ENCODE data around the gene GRB7.
A peak's percentile ranks its signal among the peaks of the same experiment; 100 is the strongest.
"Not testable (repeated sequence)": the region's sequence is repeated elsewhere in the genome, so short reads cannot be mapped to it uniquely, and the experiment has no call there.

Gene GRB7

DNA sequence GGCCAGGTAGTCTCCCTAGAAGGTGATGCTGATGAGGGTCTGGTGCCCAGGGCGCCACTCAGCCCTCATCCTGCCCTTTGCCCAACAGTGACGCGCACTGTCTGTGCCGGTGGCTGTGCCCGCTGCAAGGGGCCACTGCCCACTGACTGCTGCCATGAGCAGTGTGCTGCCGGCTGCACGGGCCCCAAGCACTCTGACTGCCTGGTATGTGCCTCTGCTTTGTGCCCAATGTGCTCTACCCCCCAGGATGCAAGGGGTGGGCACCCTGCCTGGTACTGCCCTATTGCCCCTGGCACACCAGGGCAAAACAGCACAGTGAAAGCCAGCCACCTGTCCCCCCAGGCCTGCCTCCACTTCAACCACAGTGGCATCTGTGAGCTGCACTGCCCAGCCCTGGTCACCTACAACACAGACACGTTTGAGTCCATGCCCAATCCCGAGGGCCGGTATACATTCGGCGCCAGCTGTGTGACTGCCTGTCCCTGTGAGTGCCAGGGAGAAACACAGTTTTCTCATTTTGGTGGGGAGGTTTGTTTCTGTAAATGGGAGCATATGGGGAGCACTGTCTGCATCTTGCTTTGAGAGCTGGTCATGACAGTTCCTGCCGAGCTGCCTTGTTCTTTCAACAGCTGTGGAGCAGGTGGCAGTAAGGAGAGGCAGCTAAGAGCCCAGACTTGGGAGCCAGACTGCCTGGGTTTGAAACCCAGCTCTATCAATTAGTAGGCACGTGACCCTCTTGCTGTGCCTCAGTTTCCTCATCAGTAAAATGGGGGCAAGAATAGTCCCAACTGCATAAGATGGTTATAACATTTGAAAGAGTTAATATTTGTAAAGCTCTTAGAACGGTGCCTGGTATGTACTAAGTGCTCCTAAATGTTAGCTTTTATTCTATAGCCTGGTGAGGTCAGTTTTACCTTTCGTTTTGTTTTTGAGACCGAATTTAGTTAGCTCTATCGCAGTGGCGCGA is 27.5 kb upstream of the GRB7 start:
- DNase-seq = no peak

DNA sequence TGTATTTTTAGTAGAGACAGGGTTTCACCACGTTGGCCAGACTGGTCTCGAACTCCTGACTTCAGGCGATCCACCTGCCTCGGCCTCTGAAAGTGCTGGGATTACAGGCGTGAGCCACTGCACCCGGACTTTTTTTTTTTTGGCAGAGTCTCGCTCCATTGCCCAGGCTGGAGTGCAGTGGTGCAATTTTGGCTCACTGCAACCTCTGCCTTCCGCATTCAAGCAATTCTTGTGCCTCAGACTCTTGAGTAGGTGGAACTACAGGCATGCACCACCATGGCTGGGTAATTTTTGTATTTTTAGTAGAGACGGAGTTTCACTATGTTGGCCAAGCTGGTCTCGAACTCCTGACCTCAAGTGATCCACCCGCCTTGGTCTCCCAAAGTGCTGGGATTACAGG is 26.7 kb upstream of the GRB7 start:
- not testable (repeated sequence) for DNase-seq

DNA sequence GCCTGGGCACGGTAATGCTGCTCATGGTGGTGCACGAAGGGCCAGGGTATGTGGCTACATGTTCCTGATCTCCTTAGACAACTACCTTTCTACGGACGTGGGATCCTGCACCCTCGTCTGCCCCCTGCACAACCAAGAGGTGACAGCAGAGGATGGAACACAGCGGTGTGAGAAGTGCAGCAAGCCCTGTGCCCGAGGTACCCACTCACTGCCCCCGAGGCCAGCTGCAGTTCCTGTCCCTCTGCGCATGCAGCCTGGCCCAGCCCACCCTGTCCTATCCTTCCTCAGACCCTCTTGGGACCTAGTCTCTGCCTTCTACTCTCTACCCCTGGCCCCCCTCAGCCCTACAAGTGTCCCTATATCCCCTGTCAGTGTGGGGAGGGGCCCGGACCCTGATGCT is 25.9 kb upstream of the GRB7 start:
- DNase-seq = no peak

DNA sequence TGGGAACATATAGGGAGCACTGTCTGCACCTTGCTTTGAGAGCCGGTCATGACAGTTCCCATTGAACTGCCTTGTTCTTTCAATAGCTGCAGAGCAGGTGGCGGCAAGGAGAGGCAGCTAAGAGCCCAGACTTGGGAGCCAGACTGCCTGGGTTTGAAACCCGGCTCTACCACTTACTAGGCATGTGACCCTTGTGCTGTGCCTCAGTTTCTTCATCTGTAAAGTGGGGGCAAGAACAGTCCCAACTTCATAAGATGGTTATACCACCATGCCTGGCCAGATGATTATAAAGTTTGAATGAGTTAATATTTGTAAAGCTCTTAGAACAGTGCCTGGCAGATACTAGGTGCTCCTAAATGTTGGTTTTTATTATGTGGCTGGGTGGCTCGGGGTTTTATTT is 23.5 kb upstream of the GRB7 start:
- DNase-seq = no peak

DNA sequence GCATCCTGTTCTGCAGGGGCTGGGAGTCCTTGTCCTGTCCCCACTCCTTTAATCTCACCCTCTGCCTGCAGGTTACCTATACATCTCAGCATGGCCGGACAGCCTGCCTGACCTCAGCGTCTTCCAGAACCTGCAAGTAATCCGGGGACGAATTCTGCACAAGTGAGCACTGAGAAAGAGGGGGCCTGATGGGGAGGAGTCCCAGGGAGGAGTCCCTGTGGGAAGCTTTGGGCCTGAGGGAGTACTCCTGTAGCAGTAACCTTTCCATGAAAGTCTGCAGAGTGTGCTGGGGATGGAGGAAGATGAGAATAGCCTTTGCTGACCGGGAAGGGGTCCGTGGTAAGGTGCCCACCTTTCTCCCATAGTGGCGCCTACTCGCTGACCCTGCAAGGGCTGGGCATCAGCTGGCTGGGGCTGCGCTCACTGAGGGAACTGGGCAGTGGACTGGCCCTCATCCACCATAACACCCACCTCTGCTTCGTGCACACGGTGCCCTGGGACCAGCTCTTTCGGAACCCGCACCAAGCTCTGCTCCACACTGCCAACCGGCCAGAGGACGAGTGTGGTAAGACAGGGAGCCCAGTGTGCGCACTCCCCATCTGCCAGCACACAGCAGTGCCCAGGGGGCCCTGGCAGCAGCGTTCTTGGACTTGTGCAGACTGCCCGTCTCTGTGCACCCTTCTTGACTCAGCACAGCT is 22.2 kb upstream of the GRB7 start:
- DNase-seq = no peak

DNA sequence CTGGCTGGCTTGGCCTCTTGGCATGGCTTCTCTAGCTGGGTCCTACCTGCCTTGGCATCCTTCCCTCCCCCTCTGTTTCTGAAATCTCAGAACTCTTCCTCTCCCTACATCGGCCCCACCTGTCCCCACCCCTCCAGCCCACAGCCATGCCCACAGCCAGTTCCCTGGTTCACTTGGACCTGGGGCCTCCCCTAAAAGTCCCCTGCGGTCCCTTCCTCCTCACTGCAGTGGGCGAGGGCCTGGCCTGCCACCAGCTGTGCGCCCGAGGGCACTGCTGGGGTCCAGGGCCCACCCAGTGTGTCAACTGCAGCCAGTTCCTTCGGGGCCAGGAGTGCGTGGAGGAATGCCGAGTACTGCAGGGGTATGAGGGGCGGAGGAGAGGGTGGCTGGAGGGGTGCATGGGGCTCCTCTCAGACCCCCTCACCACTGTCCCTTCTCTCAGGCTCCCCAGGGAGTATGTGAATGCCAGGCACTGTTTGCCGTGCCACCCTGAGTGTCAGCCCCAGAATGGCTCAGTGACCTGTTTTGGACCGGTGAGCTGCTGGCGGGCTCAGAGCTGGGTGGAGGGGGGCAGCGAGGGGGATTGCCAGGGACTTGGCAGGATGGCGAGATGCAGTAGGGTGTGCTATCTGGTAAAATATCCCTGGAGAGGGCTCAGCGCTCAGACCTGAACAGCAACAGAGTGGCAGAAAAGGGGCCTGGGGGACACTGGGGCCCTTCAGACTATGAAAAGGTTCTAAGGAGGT is 21.5 kb upstream of the GRB7 start:
- DNase-seq = no peak

DNA sequence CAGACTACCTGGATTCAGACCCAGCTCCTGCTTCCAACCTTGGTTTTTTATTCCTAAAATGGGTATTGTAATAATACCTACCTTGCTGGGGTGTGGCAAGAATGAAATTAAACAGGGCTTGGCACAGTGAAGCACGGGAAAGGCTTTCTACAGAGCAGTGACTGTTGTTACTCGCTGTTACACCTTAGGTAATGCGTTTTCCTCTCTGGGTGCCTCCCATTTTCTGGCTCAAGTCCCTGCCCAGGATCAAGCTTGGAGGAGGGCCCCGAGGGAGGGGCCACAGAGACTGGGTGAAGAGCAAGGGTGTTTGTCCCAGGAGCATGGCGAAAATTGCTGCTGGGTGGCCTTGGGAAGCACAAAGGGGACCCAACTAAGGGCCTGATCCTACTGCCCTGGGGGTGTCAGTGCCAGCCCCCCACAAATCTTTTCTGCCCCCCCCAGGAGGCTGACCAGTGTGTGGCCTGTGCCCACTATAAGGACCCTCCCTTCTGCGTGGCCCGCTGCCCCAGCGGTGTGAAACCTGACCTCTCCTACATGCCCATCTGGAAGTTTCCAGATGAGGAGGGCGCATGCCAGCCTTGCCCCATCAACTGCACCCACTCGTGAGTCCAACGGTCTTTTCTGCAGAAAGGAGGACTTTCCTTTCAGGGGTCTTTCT is 20.7 kb upstream of the GRB7 start:
- DNase-seq = no peak

DNA sequence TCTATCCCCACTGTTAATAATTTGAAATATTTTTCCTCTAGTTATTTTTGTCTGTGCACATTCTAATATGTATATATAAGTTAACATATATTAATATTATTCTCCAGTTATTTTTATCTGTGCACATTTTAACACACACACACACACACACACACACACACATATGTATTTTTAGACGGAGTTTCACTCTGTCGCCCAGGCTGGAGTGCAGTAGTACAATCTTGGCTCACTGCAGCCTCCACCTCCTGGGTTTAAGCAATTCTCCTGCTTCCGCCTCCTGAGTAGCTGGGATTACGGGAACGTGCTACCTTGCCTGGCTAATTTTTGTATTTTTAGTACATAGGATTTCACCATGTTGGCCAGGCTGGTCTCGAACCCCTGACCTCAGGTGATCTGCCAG is 20.1 kb upstream of the GRB7 start:
- DNase-seq = no peak

DNA sequence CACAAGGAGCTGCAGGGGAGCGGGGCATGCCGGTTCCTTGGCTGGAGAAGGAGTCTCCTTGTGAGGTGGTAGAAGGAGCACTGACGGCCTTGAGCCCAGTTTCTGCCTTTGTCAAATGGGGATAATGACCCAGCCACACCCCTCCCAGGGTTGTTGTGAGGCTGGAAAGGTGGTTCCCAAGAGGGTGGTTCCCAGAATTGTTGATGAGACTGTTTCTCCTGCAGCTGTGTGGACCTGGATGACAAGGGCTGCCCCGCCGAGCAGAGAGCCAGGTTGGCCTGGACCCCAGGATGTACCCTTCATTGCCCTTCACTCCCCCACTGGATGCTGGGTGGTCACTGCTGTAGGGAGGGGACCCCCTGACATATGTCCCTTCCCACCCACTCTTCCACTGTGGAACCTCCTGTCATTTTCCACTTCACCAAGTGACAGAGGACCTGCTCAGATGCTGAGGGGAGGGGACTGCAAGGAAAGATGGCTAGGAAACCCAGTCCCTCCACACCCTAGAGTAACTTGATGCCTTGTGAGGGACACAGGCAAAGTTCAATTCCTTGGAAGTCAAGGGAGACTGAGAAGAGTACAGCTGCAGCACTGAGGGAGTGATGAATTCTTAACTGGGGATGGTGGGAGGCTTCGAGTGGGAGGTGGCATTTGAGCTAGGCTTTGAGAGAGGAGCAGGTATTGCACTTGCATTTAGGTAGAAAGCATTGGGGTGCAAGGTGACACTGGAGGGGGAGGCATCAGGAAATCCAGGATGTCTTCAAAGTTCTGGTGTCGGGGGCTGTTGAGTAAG is 18.0 kb upstream of the GRB7 start:
- DNase-seq = no peak

DNA sequence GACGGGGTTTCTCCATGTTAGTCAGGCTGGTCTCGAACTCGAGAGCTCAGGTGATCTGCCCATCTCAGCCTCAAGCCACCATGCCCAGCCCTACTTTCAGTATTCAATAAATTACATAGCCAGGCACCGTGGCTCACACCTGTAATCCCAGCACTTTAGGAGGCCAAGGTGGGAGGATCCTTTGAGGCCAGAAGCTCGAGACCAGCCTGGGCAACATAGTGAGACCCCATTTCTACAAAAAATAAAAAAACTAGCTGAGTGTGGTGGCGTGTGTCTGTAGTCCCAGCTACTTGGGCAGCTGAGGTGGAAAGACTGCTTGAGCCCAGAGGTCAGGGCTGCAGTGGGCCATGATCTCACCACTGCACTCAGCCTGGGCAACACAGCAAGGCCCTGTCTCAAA is 15.6 kb upstream of the GRB7 start:
- no peak for DNase-seq

DNA sequence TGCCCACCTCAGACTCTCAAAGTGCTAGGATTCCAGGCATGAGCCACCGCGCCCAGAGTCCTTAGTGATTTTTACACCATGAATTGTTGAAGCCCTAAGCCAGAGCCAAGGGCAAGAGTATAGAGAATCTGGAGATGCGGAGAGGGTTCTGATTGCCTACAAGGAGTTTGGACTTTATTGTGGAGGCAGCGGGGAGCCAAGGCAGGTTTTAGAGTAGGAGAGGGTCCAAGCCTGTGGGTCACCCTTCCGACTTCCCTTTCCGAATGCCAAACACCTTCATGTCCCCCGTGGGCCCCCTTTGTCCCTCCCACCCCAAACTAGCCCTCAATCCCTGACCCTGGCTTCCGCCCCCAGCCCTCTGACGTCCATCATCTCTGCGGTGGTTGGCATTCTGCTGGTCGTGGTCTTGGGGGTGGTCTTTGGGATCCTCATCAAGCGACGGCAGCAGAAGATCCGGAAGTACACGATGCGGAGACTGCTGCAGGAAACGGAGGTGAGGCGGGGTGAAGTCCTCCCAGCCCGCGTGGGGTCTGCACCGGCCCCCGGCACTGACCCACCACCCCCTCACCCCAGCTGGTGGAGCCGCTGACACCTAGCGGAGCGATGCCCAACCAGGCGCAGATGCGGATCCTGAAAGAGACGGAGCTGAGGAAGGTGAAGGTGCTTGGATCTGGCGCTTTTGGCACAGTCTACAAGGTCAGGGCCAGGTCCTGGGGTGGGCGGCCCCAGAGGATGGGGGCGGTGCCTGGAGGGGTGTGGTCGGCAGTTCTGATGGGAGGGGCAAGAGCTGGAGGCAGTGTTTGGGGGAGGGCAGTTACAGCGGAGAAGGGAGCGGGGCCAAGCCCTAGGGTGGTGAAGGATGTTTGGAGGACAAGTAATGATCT is 14.5 kb upstream of the GRB7 start:
- peak; percentile 18 for DNase-seq

DNA sequence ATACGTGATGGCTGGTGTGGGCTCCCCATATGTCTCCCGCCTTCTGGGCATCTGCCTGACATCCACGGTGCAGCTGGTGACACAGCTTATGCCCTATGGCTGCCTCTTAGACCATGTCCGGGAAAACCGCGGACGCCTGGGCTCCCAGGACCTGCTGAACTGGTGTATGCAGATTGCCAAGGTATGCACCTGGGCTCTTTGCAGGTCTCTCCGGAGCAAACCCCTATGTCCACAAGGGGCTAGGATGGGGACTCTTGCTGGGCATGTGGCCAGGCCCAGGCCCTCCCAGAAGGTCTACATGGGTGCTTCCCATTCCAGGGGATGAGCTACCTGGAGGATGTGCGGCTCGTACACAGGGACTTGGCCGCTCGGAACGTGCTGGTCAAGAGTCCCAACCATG is 13.0 kb upstream of the GRB7 start:
- DNase-seq = no peak

DNA sequence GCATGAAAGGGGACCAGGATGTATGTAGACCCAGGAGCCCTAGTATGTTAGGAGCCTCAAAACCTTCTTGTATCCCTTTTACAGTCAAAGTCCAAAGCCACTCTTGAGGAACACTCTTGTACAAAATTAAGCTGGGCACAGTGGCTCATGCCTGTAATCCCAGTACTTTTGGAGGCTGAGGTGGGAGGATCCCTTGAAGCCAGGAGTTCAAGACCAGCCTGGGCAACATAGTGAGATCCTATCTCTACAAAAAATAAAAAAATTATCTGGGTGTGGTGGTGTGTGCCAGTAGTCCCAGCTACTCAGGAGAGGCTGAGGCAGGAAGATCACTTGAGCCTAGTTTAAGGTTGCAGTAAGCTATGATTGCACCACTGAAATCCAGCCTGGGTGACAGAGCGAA is 11.8 kb upstream of the GRB7 start:
- DNase-seq = not testable (repeated sequence)

DNA sequence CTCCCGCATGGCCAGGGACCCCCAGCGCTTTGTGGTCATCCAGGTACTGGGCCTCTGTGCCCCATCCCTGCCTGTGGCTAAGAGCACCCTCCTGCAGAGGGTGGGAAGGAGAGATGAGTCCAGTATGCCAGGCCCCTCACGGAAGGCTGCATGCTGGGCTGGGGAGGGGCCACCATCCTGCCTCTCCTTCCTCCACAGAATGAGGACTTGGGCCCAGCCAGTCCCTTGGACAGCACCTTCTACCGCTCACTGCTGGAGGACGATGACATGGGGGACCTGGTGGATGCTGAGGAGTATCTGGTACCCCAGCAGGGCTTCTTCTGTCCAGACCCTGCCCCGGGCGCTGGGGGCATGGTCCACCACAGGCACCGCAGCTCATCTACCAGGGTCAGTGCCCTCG is 11.1 kb upstream of the GRB7 start:
- DNase-seq = no peak

DNA sequence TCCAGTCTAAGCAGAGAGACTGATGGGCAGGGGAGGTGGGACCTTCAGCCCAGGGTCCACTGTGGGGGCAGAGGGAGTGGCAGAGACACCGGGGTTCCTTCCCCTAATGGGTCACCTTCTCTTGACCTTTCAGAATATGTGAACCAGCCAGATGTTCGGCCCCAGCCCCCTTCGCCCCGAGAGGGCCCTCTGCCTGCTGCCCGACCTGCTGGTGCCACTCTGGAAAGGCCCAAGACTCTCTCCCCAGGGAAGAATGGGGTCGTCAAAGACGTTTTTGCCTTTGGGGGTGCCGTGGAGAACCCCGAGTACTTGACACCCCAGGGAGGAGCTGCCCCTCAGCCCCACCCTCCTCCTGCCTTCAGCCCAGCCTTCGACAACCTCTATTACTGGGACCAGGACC is 10.2 kb upstream of the GRB7 start:
- no peak for DNase-seq

DNA sequence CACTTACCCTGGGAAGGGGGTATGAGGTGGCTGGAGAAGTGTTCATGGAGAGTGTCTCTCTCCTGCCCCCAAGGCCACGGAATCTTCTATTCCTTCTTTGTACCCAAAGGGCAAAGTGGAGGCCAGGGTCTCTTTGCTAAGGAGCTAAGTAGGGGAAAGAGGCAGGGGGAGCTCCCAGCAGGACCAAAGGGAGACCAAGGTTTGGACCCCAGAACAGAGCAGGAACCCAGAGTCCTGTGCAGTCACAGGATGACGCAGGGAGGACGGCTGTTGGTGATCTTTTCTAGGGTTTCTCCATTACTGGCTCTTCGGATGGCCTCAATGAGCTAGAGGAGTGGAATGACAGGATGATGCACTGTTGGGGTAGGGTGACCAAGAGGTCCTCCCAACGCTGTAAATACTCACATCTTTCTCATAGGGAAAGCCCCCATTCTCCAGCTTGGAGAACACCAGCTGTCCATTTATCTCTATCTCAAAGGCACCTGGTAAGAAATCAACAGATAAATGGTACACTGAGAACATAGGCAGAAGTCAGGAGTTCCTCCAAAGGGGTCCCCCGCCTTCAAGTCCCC is 8.4 kb upstream of the GRB7 start:
- DNase-seq = no peak

DNA sequence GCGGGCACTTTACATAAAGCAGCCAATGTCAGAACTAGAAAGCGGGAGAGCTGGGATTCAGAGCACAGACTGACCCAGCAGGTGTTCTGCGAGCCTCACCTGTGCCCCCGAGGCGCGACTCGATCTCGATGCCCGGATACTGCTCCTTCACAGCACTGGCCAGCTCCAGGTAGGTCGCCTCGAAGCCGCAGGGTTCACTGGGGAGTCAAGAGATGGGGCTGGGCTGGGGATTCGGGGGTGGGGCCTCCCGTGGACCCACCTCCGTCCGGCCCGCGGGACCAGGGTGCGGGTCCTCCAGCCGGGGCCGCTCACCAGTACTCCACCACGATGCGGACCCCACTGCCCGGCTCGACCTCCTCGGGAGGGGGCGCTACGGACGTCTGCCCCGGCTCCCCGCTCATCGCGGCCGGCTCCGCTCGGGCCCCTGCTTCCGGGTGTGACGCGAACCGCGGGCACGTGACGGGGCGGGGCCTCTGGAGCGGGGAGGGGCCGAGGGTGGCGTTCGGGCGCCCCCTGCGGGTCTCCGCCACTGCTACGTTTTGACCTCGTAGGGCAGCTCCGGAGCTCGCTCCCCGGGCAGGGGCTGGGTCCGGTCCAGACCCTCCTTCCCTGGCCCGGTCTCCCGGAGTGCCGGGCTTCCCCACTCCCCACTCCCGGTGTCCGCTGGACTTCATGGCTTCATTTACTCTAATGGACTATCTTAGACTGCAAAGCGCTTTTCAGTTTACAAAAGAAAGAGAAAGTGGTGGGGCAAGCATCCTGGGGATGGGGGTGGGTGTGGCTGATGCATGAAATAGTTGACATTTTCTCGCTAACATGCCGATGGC is 7.4 kb upstream of the GRB7 start, which contains the start of gene MIEN1:
Gene MIEN1, minus strand, starts transcription at position 438 of the 827 bp plus-strand sequence. Its CDS starts 37 bp downstream, at position 401.
- peak; percentile 96 for DNase-seq

DNA sequence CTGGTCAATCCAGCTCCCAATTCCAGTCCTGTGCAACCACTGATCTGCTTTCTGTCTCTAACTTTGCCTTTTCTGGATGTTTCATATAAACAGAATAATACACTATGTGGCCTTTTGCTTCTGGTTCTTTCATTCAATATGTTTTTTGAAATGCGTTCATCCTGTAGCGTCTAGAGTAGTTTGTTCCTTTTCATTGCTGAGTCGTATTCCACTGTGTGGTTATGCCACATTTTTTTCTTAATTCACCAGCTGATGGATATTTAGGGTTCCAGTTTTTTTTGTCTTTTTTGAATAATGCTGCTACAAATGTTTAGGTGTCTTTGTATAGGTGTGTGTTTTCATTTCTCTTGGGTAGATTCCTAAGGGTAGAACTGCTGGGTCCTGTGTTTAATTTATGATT is 5.2 kb upstream of the GRB7 start:
- no peak for DNase-seq

DNA sequence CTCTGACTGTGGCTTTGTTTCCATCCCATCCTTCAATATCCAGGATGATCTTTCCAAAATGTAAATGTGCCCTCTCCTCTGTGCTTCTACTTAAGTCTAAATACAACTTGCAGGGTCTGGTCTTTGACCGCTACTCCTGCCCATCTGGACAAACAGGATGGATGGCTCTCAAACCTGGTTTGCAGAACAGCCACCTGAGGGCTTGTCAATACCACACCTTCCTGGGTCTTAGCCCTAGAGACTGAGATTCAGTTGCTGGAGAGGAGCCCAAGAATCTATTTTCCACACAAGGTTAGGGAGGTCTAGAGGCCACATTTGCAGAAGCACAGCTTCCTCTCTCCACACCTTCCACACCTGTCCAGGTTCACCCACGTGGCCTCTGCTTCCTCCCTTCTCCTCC is 1.9 kb upstream of the GRB7 start:
- no peak for DNase-seq
